Panc1 (cell line): ENCODE results near the gene COL6A1.

ENCODE experiments used
- POLR2AphosphoS5 ChIP-seq: IDR thresholded peaks from 2 replicates; pipeline ENCODE4 v1.6.1; 2012; ENCODE audit warnings: mild to moderate bottlenecking, low read depth, low read length, moderate library complexity
- TCF7L2 ChIP-seq: IDR thresholded peaks from 2 replicates; pipeline ENCODE4 v1.6.1; 2011; ENCODE audit warnings: mild to moderate bottlenecking, low read depth, low read length, inconsistent platforms
- TF ChIP-seq, protein P1 (sequence below): fragments of 450-650 bp; IDR thresholded peaks from 2 replicates; pipeline ENCODE4 v1.5.1; 2017; ENCODE audit warnings: mild to moderate bottlenecking

DNA sequence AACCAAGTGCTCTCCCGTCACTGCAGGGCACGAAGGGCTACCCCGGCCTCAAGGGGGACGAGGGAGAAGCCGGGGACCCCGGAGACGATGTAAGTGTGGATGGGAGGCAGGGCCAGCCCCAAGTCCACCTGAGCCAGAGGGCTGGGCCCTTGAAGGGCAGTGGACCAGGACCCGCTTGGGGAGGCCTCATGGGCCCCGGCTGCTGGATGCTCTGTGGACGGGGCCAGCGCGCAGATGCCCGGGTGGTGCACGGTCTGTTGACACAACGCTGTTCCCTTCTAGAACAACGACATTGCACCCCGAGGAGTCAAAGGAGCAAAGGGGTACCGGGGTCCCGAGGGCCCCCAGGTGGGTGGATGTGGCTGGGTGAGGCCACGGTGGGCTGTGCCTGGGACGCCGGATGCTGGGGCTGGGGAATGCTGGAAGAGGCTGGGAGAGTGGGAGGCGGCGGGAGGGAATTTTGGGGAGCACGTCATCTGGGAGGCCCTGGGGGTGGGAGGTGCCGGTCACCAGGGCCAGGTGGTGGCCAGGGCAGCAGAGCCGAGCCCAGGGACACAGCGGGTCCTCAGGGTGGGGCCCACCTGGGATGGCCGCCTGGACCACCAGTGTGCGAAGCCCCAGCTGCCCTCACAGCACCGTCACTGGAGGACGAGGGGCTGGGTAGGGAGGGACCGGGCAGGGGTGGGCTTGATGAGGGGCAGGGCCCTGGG is 17.5 kb downstream of the COL6A1 start:
- TF ChIP-seq, protein P1, sequence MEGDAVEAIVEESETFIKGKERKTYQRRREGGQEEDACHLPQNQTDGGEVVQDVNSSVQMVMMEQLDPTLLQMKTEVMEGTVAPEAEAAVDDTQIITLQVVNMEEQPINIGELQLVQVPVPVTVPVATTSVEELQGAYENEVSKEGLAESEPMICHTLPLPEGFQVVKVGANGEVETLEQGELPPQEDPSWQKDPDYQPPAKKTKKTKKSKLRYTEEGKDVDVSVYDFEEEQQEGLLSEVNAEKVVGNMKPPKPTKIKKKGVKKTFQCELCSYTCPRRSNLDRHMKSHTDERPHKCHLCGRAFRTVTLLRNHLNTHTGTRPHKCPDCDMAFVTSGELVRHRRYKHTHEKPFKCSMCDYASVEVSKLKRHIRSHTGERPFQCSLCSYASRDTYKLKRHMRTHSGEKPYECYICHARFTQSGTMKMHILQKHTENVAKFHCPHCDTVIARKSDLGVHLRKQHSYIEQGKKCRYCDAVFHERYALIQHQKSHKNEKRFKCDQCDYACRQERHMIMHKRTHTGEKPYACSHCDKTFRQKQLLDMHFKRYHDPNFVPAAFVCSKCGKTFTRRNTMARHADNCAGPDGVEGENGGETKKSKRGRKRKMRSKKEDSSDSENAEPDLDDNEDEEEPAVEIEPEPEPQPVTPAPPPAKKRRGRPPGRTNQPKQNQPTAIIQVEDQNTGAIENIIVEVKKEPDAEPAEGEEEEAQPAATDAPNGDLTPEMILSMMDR: no peak
- TF ChIP-seq POLR2AphosphoS5: no peak
- TF ChIP-seq TCF7L2: no peak
